Mucosa of stomach (tissue), 1 donor: Measurements from ENCODE around the gene FBXW12.
"Not testable (repeated sequence)": the region's sequence is repeated elsewhere in the genome, so short reads cannot be mapped to it uniquely, and the experiment has no call there.

ENCODE experiments used
- H3K27me3 ChIP-seq: one replicate; pipeline ENCODE4 v1.7.0; 2013; ENCODE audit warnings: mild to moderate bottlenecking, low read length; ENCODE audit not compliant: control insufficient read depth, insufficient read depth
- H3K36me3 ChIP-seq: one replicate; pipeline ENCODE4 v1.7.0; 2013; ENCODE audit warnings: low read length; ENCODE audit not compliant: control insufficient read depth, insufficient read depth
- H3K4me1 ChIP-seq: one replicate; pipeline ENCODE4 v1.7.0; 2013; ENCODE audit warnings: mild to moderate bottlenecking, low read length; ENCODE audit not compliant: control insufficient read depth, insufficient read depth
- H3K4me3 ChIP-seq: one replicate; pipeline ENCODE4 v1.7.0; 2013; ENCODE audit warnings: low read length
- H3K9ac ChIP-seq: one replicate; pipeline ENCODE4 v1.7.0; 2013; ENCODE audit warnings: mild to moderate bottlenecking, low read length, moderate library complexity
- H3K9me3 ChIP-seq: one replicate; pipeline ENCODE4 v1.7.0; 2013; ENCODE audit warnings: mild to moderate bottlenecking, low read length, moderate library complexity; ENCODE audit not compliant: control insufficient read depth
- donor health status: Pancreatic carcinoma.

Gene FBXW12, protein sequence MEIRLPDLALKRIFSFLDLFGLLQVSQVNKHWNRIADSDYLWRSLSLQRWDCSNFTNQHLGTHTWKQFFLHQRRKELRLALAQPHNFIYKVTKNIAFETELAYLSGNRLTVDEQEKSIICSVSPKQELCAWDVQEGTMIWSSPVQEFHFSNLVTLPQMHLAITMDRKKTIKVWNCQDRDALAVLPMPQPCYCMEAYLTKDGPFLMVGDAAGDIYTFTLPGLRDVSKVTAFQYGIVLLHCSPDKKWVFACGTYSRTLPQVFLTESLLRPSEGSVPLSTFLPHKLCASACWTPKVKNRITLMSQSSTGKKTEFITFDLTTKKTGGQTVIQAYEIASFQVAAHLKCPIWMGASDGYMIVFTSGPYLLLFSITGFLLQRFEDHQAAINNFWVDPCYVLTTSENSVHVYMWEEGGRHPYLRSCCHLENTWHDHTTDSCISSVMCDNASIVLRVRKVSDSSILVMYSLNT

DNA sequence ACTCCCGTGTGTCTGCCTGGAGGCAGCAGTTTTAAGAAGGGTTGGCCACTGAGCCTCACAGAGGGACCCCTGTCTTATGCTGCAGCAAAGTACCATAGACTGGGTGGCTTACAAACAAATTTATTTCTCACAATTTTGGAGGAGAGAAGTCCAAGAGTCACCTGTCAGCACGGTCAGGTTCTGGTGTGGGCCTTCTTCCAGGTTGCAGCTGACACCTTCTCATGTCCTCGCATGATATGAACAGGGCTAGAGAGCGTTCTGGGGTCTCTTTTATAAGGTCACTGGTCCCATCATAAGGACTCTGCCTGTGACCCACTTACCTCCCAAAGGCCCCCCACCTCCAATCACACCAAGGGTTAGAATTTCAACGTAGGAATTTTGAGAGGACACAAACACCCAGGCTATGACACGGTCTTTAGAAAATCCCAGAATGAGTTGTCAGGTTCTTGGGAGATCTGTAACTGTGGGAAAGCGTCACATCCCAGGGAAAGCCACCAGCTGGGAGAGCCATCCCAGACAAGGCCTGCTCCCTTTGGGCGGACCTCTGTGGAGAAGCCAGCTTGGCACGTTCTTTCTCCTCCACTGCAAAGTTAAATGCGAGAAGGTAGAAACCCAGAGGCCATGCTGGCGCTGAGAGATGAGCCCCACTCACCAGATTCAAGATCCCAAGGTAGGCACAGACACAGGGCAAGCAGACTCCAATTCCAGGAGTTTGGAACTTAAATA lies at the start of gene FBXW12:
TSS of gene FBXW12 (plus strand) at position 569 of the 726 bp plus-strand sequence. CDS start 549 bp downstream, outside the sequence.
- Histone ChIP-seq H3K9ac (no peak within 1 kb of the TSS), H3K9me3 (no peaks in the 10 kb centered on the region), H3K4me1 (no peaks in the 10 kb centered on the region), H3K36me3 (no peaks in the 10 kb centered on the region), H3K27me3 (no peaks in the 10 kb centered on the region), H3K4me3 (no peak within 1 kb of the TSS)

DNA sequence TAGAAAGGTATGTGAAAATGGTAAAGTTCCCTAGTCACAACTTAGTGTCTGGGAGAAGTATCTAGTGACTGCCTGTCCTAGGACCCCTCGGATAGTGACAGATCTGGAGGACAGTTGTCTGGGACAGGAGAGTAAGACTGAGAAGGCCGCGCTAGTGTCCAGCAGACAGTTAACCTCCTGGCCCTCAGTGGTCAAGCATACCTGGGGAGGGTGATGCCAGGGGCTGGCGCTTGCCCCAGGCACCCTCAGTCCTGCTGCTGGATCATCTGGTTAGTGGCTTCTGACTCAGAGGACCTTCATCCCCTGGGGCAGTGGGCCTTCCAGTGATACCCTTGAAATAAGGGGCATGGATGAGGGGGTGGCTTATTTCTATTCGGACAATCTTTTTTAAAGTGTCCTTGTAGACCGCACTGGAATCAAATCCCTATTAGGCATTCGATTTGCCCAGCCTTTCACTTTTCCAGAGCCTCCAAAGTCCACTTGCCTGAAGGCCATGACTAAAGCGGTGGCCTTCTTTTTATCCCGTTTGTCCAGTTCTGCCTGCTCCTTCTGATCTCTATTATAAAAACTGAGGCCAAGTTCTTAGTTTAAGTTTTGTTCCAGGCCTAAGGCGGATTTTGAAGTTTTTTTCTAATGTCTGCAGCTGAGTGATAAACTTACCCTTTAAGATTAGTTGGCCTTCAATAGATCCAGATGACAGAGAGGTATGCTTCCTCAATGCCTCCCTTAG lies 40.1 kb upstream of the FBXW12 start:
- not testable (repeated sequence) for H3K27me3 ChIP-seq, H3K9me3 ChIP-seq, H3K36me3 ChIP-seq, H3K4me1 ChIP-seq, H3K9ac ChIP-seq, H3K4me3 ChIP-seq

- H3K9ac ChIP-seq, H3K4me1 ChIP-seq, H3K9me3 ChIP-seq, H3K4me3 ChIP-seq, H3K36me3 ChIP-seq, H3K27me3 ChIP-seq: not testable (repeated sequence)
Measured at GRCh38 chr3:48333346-48334245, 38.4 kb upstream of the FBXW12 start, which contains the start of gene SPINK8. Gene SPINK8 (minus strand): TSS chr3:48333661. CDS start chr3:48328341, 5,320 bp downstream.

- no peaks in the 10 kb centered on the region for H3K9me3 ChIP-seq
- H3K27me3 ChIP-seq, result no peaks in the 10 kb centered on the region
- no peaks in the 10 kb centered on the region for H3K4me1 ChIP-seq
- no peaks in the 10 kb centered on the region for H3K36me3 ChIP-seq
- H3K4me3 ChIP-seq, result no peak overlapping the region
- H3K9ac ChIP-seq, result no peak overlapping the region
Measured at GRCh38 chr3:48334605-48335004, 37.4 kb upstream of the FBXW12 start.

DNA sequence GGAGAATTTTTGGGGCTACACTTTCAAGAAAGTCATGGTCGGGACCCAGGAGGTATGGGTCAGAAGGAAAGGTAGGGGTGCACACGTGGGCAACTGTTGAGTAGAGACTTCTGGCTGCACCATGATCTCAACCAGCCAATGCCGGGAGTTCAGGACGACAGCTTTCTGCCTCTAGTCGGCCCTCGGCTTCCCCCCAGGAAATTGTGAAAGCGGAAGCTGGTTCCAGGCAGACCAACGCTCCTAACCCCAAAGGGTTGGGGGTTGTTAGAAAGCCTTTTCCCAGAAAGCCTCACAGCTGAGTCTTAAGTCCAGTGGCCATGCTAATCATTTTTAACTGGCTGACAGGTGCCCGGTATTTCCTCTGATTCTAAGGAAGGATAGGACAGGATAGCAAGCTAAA lies 36.7 kb upstream of the FBXW12 start:
- H3K4me3 ChIP-seq, H3K36me3 ChIP-seq, H3K9ac ChIP-seq, H3K27me3 ChIP-seq, H3K4me1 ChIP-seq, H3K9me3 ChIP-seq: not testable (repeated sequence)

DNA sequence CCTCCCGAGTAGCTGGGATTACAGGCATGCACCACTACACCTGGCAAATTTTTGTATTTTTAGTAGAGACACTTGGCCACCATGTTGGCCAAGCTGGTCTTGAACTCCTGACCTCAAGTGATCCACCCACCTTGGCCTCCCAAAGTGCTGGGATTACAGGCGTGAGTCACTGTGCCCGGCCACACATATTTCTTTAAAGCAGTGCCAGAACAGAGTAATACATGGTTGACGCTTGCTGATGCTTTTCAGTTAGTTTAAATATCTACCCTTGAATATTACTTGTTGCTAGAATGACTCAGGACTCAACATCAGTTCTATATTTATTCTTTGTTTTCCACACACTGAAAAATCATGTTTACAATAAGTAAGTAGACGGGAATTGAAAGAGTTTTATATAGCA lies 34.5 kb upstream of the FBXW12 start:
- H3K9ac ChIP-seq, H3K4me1 ChIP-seq, H3K4me3 ChIP-seq, H3K27me3 ChIP-seq, H3K9me3 ChIP-seq, H3K36me3 ChIP-seq: not testable (repeated sequence)

DNA sequence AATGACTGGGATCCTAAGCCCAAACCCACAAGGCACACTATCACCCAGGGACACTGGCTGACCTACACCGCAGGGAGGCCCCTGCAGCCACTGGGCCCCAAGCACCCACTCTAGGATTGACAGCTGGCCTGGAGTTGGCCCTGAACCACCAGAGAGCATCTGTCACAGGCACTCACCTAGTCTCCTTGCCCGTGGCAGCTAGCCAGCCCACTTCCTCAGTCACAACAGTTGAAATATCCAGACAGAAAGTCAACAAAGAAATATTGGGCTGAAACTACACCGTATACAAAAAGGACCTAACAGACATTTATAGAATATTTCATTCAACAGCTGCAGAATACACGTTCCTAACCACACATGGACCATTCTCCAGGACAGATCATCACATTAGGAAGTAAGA lies 33.4 kb upstream of the FBXW12 start:
- H3K9ac ChIP-seq, result no peak overlapping the region
- no peaks in the 10 kb centered on the region for H3K27me3 ChIP-seq
- no peaks in the 10 kb centered on the region for H3K9me3 ChIP-seq
- H3K36me3 ChIP-seq, result no peaks in the 10 kb centered on the region
- no peak overlapping the region for H3K4me3 ChIP-seq
- no peaks in the 10 kb centered on the region for H3K4me1 ChIP-seq

GRCh38 chr3:48343432-48343831 lies 28.6 kb upstream of the FBXW12 start:
- Histone ChIP-seq H3K4me1 (no peaks in the 10 kb centered on the region), H3K9ac (no peak overlapping the region), H3K36me3 (no peaks in the 10 kb centered on the region), H3K27me3 (no peaks in the 10 kb centered on the region), H3K4me3 (no peak overlapping the region), H3K9me3 (no peaks in the 10 kb centered on the region)

- no peaks in the 10 kb centered on the region for H3K9me3 ChIP-seq
- no peaks in the 10 kb centered on the region for H3K27me3 ChIP-seq
- no peaks in the 10 kb centered on the region for H3K36me3 ChIP-seq
- no peak overlapping the region for H3K4me3 ChIP-seq
- H3K9ac ChIP-seq, result no peak overlapping the region
- H3K4me1 ChIP-seq, result no peaks in the 10 kb centered on the region
Measured at GRCh38 chr3:48344867-48345507, 27.0 kb upstream of the FBXW12 start.

DNA sequence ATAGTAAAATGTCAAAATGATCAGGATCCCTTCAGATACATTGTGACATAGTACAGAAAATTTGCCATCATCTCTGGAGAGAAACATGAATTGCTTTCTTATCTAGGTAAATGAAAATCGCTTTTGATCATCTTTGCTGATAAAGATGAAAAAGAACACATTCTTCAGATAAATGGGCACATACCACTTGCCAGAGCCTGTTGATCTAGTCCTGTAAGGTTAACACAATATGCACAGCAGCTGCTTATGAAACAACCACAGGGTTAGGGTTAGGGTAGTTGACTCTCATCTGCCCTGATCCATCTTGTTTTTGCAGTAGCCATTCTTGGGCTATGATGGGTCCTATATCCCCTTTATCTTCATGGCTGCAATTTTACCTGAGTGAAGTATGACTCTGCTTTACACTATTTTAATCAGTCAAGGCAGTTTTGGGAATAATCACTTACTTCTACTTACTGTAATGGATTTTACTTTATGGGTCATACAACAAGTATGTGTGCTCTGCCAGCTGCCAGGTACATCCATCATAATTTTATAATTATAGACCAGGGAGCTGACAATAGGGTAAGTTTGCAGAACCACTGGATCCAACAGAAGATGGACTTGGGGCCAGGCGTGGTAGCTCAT lies 26.0 kb upstream of the FBXW12 start:
- Histone ChIP-seq H3K9ac (no peak overlapping the region), H3K27me3 (no peaks in the 10 kb centered on the region), H3K9me3 (no peaks in the 10 kb centered on the region), H3K4me1 (no peaks in the 10 kb centered on the region), H3K36me3 (no peaks in the 10 kb centered on the region), H3K4me3 (no peak overlapping the region)

GRCh38 chr3:48347500-48347899 lies 24.5 kb upstream of the FBXW12 start:
- Histone ChIP-seq H3K9me3 (no peaks in the 10 kb centered on the region), H3K27me3 (no peaks in the 10 kb centered on the region)

More at GRCh38 chr3:48347500-48347899, 24.5 kb upstream of the FBXW12 start:
- Histone ChIP-seq H3K9ac (no peak overlapping the region), H3K36me3 (no peaks in the 10 kb centered on the region), H3K4me3 (no peak overlapping the region), H3K4me1 (no peaks in the 10 kb centered on the region)
